SU-DHL-6 (cell line): Measurements from ENCODE around the gene AFF3.

Source experiments
- CTCF ChIP-seq: fragments of 200-600 bp; sonication (generic); IDR thresholded peaks from one replicate; pipeline ENCODE4 v1.5.1; 2017; ENCODE audit warnings: antibody characterized with exemption, mild to moderate bottlenecking, low read length, moderate library complexity; ENCODE audit not compliant: insufficient read depth, poor library complexity, severe bottlenecking
- EZH2phosphoT487 ChIP-seq: fragments of 200-600 bp; sonication (generic), shearing (Covaris generic); conservative IDR thresholded peaks from 2 replicates; pipeline ENCODE4 v1.6.1; 2018; ENCODE audit warnings: mild to moderate bottlenecking, antibody characterized with exemption, low read length, moderate library complexity, mixed read lengths

GRCh38 chr2:99841749-99842148 is 300.6 kb downstream of the AFF3 start:
- TF ChIP-seq CTCF (no peak), EZH2phosphoT487 (no peak)
